Kidney tubule cell (primary cell): ENCODE results near the gene MYBPC1.
"Not testable (repeated sequence)": the region's sequence is repeated elsewhere in the genome, so short reads cannot be mapped to it uniquely, and the experiment has no call there.

ENCODE experiments used
- DNase-seq: peaks from one replicate; pipeline ENCODE4 v3.0.0-alpha.2; 2018; ENCODE audit warnings: low spot score

The MYBPC1 gene

DNA sequence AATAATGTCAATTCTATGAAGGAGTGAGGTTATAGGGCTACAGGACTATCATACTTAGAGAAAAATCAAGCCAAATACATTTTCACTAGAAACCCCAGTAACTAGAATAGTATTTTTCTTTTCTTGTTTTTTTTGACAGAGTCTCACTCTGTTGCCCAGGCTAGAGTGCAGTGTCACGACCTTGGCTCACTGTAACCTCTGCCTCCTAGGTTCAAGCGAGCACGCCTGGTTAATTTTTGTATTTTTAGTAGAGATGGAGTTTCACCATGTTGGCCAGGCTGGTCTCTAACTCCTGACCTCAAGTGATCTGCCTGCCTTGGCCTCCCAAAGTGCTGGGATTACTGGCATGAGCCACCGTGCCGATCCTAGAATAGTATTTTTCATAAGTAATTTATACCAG lies 139.7 kb downstream of the MYBPC1 start:
- DNase-seq = not testable (repeated sequence)
